ENCODE measurements around the gene POLR1D.
A peak's percentile ranks its signal among the peaks of the same experiment; 100 is the strongest.

POLR1D gene

DNA sequence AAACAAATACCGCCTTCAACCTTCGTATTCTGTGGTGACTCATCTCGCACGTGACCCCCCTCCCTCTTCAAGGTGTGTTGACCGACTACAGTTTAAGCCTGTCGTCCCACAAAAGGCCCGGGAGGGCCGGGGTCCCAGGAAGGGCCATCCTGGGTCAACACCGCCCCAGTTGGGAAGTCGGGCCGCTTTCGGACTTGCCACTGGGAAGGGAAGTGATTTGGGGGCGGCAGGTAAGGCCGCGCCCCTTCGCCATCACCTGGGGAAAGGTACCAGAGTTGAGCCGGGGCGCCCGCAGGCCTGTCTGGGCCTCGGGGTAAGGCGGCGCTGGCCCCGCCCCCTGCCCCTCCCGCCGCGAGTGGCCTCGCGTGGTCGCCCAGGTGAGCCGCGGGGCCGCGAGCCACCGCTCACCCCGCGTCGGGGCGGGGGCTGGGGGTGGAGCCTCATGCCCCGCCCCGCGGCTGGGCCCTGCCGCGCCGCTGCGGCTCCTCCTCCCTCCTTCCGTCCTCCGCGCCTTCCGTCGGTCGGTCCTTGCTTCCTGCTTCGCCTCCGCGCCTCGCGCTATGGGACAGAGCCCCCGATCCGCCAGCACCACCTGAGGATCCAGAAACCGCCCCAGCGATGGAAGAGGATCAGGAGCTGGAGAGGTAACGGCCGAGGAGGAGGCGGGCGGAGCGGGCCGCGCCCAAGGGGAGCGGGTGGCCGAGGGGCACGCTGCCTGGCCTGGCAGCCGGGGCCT lies at the start of gene POLR1D:
POLR1D (plus strand) TSS at position 527 of the 736 bp plus-strand sequence; CDS start at position 619, 92 bp downstream.
- peak; percentile 83 to 89 for DNase-seq

DNA sequence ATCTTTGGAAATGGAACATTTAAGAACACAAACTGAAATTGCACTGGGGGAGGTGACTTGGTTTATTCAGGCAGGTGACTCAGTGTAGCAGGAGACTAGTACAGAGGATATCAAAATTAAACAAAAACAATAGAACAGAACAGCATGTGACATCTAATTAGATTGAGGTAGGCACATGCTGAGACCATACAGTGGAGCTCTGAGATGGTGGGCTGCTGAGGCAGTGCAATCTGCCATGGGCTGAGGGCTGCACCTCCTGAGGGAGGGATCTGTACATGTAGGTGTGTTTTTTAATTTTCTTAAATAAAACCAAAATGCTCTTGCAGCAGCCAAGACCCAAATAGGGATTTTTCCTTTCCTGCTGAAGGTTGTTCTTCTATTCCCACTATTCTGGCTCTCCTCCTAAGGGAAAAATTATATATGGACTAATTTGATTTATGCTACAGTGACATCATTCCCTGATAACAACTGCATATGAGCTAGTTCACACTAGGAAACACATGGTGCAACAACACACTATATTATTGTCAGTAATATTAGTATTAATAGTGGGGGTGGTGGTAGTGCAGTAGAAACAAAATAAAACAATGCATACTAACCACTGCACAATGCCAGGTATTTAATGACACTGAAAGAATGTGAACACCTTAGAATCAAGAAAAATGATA lies 49.3 kb upstream of the POLR1D start:
- no peak for DNase-seq

GRCh38 chr13:27573265-27573664 lies 48.4 kb upstream of the POLR1D start:
- DNase-seq = no peak

- DNase-seq = no peak
These were observed 47.0 kb upstream of the POLR1D start for GRCh38 chr13:27574661-27575060.

GRCh38 chr13:27578121-27579030 lies 43.3 kb upstream of the POLR1D start:
- DNase-seq = no peak

DNA sequence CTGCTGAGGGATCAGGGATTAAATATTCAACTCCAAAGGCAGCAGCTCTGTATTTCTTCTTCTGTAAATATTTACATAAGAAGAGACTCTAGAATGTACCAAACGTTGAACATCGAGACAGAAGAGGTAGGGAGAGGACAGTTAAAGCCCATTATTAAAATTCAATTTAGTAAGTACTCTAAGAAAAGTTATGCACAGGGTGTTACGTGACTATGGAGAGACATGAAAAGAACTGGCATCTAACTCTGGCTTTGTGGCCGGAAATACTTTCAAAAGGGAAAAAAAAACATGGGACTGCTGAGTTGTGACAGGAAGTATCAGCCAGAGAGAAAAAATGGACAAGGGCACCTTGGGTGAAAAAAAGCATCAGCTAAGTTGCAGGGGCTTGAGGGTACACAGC lies 38.0 kb upstream of the POLR1D start:
- no peak for DNase-seq

- DNase-seq = no peak
These were observed 34.5 kb upstream of the POLR1D start for GRCh38 chr13:27587095-27587746.

- no peak for DNase-seq
These were observed 33.3 kb upstream of the POLR1D start for GRCh38 chr13:27588405-27588804.

DNA sequence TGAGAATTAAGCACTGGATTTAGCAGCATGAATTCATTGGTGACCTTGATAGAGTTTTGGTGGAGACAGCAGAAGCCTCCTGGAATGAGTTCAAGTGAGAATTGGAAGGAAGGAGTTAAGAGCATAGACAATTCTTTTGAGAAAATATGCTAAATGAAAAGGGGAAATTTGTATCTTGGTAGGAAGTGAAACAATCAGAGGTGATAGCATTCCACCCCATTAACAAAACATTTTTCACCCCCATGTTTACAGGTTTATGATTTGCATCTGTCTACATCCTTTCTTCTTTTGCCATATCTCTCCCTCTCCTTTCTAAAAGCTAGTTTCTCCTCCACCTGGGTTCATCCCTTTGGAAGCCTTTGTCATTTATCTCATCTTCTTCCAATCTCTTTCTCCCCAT lies 28.8 kb upstream of the POLR1D start:
- no peak for DNase-seq

- no peak for DNase-seq
These were observed 28.4 kb upstream of the POLR1D start for GRCh38 chr13:27593267-27593666.

DNA sequence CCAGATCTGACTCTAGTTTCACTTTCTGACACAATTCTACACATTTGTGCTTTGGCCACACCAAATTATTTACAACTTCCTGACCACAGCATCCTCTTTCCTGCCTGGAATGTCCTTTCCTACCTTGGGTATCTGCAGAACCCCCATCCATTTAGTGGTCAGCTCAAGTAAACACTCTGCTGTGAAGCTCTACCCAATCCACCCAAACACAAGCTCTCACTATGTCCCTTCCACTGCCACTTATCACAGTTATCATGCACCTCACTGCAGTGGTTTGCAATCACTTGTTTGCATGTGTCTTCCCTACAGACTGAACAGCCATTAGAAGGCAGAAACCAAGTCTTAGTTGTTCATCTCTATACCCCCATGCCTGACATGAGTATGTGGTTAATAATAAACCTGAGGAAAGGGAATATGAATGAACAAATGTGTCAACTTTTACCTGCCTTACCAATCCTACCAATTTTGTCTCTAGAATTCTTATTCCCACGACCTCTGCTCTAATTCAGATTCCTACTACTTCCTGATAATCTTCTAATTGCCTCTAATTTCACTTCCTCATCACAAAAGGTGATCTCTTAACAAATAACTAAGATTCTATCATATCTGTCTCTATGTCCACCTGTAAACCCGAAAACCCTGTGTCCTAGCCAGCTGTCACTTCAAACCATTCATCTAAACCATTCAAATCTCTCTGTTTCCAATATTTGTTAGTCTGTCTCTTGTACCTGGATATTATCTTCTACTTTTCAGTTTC lies 26.5 kb upstream of the POLR1D start:
- DNase-seq = no peak

DNA sequence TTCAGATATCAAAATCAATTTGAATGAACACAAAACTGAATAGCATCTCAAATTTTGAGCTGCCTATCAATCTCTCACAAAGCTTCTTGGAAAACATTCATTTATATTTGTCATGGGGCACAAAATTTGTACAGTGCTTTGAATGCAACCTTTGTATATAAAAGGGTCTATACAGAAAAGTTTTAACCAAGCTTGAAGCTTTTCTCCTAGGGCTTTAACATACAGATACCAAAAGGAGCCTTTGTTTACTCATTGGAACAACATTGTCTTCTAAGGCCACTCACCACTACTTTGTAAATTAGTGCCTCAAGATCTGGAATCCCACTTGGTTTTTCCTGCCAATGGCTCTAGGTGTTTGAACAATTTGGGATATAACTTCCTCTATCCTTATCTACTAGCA lies 22.6 kb upstream of the POLR1D start:
- DNase-seq = no peak

- no peak for DNase-seq
These were observed 21.7 kb upstream of the POLR1D start for GRCh38 chr13:27599845-27600553.

DNA sequence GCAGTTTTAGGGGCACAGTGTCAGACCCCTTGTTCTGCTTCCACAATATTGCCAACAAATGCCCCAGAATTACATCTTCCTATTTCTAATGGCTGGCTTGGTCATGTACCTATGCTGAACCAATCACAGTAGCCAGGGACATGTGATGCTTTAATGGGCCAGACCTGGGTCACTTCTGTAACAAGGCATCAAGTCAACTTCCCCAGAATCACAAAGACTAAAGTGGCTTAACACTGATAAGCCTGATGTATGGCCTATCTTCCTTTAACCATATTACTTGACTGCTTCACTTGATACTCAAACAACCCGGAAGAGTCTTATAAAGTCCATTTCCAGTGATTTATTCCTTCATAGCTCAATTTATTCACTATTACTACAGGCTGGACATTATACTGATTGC lies 21.0 kb upstream of the POLR1D start:
- DNase-seq = no peak

GRCh38 chr13:27601208-27601607 lies 20.5 kb upstream of the POLR1D start:
- no peak for DNase-seq

GRCh38 chr13:27601803-27602202 lies 19.9 kb upstream of the POLR1D start:
- DNase-seq = no peak

DNA sequence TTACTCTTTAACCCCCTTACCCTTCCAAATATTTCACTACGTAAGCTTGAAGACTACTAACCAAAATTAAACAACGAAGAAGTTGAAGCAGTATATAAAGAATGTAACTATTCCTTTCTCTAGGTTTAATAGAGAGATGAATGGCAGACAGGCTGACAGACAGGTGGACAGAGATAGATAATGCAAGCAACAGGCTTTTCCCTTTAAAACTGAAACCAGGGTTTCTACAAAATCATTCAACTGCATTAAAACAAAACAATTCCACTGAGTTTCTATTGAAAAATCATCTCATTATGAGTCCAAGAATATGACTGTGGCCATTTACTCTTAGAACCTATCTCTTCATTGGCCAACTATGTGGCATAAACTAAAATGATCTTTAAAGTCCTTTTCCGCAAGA lies 16.6 kb upstream of the POLR1D start:
- no peak for DNase-seq

DNA sequence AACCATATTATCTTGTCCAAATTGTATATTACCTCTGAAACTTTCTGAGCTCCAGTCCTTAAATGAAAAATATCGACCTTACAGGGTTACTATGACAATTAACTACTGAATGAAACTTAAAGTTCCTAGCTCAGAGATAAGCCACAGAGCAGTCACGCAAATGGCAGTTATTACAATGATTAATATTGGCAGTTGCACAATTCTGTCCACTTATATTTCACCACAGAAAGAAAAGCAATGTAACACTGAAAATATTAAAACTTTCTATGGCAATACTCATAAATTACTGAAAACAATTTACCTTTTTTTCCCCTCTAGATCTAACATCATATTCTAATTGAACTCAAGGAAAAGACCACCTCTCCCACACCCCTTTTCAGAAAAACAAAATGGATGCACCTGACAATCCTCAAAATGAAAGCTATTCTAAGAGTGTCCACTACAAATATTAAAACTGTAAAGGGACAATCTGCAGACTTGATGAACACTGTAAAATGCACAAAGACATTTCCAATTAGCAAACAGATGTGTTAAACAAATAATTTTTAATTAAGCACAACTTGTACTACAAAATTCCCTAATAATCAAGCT lies 16.0 kb upstream of the POLR1D start:
- no peak for DNase-seq

DNA sequence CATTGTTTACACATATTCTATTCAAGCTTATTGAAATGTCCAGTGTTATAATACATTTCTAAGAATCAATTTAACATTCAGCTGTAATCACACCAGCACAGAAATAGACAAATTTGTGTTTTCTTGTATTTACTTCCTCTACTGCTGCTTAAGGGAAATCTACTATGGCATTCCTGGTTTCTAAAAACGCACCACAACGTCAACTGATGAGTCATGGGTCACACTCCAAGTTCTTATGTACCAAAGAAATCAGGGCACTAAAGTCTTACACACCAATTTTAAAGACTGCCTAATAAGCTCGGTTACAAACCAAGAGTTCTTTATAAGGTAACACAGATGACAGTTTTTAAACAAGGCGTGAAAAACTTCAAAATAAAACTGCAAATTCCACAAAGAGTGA lies 14.6 kb upstream of the POLR1D start:
- DNase-seq = no peak

DNA sequence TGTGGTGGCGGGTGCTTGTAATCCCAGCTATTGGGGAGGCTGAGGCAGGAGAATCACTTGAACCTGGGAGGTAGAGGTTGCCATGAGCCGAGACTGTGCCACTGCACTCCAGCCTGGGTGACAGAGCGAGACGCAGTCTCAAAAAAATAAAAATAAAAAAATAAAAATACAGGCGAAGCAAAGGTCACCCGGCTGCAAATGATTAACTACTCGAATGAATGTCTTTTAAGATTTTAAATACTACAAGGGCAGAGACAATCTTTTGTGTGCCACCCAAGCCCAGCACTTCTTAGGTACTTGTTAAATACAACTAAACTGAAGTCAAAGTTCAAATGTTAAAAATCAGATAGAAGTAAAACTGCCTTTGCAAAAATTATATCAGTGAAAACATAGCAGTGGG lies 8.1 kb upstream of the POLR1D start:
- DNase-seq = no peak

DNA sequence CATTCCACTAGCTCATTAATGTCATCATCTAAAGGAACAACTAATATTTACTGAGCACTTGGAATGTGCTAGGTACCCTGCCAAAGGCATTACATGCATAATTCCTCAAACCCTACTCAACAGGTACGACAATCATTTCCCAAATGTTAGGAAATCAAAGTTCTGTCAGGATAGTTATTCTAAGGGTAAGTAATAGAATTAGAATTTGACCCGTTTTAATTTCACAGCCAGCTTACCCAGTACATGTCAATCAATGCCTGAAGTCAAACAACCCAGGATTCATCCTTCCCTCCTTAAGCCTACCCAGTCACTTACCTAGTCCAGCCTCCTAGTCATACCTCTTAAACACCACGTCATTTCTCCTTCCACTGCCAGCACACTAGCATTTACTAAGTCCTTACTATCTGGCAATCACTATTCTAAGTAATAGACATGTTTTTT lies 3.8 kb upstream of the POLR1D start:
- DNase-seq = no peak

Data from CD4-positive, alpha-beta T cell treated with Interferon alpha-2 for 1 hour (primary cell).